Thymus (tissue), 11 donors: ENCODE measurements around the gene SLC12A4. TPM values are rescaled to one million over a fixed set of nuclear protein-coding genes. Genes with fewer than 3 reads are reported as not detected.

Experiments
- DNase-seq, 9 donors: peaks; one replicate each; pipeline ENCODE4 v3.0.0-alpha.2; 2013; ENCODE audit warnings: low spot score in 9 of 9, low read depth in 6 of 9, missing footprints in 1 of 9
- H3K27ac ChIP-seq, 2 donors: one replicate each; pipeline ENCODE4 v1.5.1; 2013; ENCODE audit warnings: control low read depth in 1 of 2, low read depth in 1 of 2, low read length in 1 of 2, mild to moderate bottlenecking in 1 of 2, moderate library complexity in 1 of 2
- H3K27me3 ChIP-seq, 2 donors: one replicate each; pipeline ENCODE4 v1.5.1; 2013; ENCODE audit warnings: low read length in 1 of 2; ENCODE audit not compliant: control insufficient read depth in 2 of 2, insufficient read depth in 1 of 2
- H3K36me3 ChIP-seq, 2 donors: one replicate each; pipeline ENCODE4 v1.5.1; 2013; ENCODE audit warnings: low read length in 1 of 2, mild to moderate bottlenecking in 1 of 2, moderate library complexity in 1 of 2; ENCODE audit not compliant: control insufficient read depth in 2 of 2, insufficient read depth in 2 of 2
- H3K4me1 ChIP-seq, 2 donors: one replicate each; pipeline ENCODE4 v1.5.1; 2013; ENCODE audit warnings: low read length in 2 of 2; ENCODE audit not compliant: control insufficient read depth in 2 of 2, insufficient read depth in 2 of 2
- H3K4me3 ChIP-seq, 2 donors: one replicate each; pipeline ENCODE4 v1.5.1; 2013; ENCODE audit warnings: low read length in 2 of 2, control low read depth in 1 of 2, mild to moderate bottlenecking in 1 of 2
- H3K9me3 ChIP-seq, 2 donors: one replicate each; pipeline ENCODE4 v1.5.1; 2013; ENCODE audit warnings: low read length in 1 of 2, mild to moderate bottlenecking in 1 of 2; ENCODE audit not compliant: control insufficient read depth in 2 of 2, insufficient read depth in 1 of 2
- WGBS: extraction: QIAGEN DNeasy Blood & Tissue Kit; methylation state at CpG from one replicate; pipeline ENCODE4 v1.1.7; 2013; 5-methylcytosine and 5-hydroxymethylcytosine counted together
- polyA plus RNA-seq: library from polyadenylated mRNA; stranded (reverse); fragments of 200-250 nt; gene quantifications from one replicate; pipeline ENCODE4 v1.2.3, GENCODE V29; 2013
- total RNA-seq: library from RNA; stranded (reverse); fragments of 120-200 nt; gene quantifications from one replicate; pipeline ENCODE4 v1.2.4, GENCODE V29; 2013
- donor health status: healthy.

SLC12A4 gene
- total and polyA plus RNA-seq, 2 donors, result 13.4 to 22.6 TPM

- H3K9me3 ChIP-seq, result no peaks in the 10 kb centered on the region
- no peak overlapping the region for H3K27ac ChIP-seq
- no peaks in the 10 kb centered on the region for H3K27me3 ChIP-seq
- DNase-seq, result no peak
- peaks cover 9 to 26% of the 10 kb centered on the region in 2 donors for H3K36me3 ChIP-seq
- H3K4me1 ChIP-seq, result no peaks in the 10 kb centered on the region
- no peak overlapping the region for H3K4me3 ChIP-seq
- 98% methylated on average over 4 of the region's 4 CpGs for WGBS
Observed at GRCh38 chr16:67902831-67903230, 65.6 kb downstream of the SLC12A4 start.

GRCh38 chr16:67901734-67902133, 66.7 kb downstream of the SLC12A4 start:
- Histone ChIP-seq H3K27ac (no peak overlapping the region), H3K4me1 (no peaks in the 10 kb centered on the region), H3K4me3 (no peak overlapping the region), H3K27me3 (no peaks in the 10 kb centered on the region), H3K9me3 (no peaks in the 10 kb centered on the region), H3K36me3 (peaks cover 11 to 30% of the 10 kb centered on the region in 2 donors)
- 98% methylated on average over 5 of the region's 5 CpGs for WGBS
- no peak for DNase-seq

- 95% methylated on average over 3 of the region's 3 CpGs for WGBS
- peaks cover 11 to 13% of the 10 kb centered on the region in 2 donors for H3K4me1 ChIP-seq
- no peak for DNase-seq
Observed at GRCh38 chr16:67897231-67897630, 71.2 kb downstream of the SLC12A4 start.

GRCh38 chr16:67893743-67894399, 74.6 kb downstream of the SLC12A4 start:
- DNase-seq, result no peak
- H3K27me3 ChIP-seq, result no peaks in the 10 kb centered on the region
- peaks cover 11 to 13% of the 10 kb centered on the region in 2 donors for H3K4me1 ChIP-seq
- 45% methylated on average over 14 of the region's 14 CpGs for WGBS
- H3K9me3 ChIP-seq, result no peaks in the 10 kb centered on the region
- peak overlapping the region; percentile 89 to 100 for H3K4me3 ChIP-seq
- peaks cover 2 to 5% of the 10 kb centered on the region in 2 donors for H3K36me3 ChIP-seq
- peak overlapping the region; percentile 59 to 91 for H3K27ac ChIP-seq

More at GRCh38 chr16:67897231-67897630, 71.2 kb downstream of the SLC12A4 start:
- Histone ChIP-seq H3K4me3 (no peak overlapping the region), H3K27ac (peak overlapping the region in 1 of 2 donors; percentile 15), H3K27me3 (no peaks in the 10 kb centered on the region), H3K36me3 (peaks cover 6 to 13% of the 10 kb centered on the region in 2 donors), H3K9me3 (no peaks in the 10 kb centered on the region)

Other genes starting within 250 kb of the SLC12A4 start
- 10.2 TPM for gene GFOD2, start 249.3 kb downstream of the SLC12A4 start, total RNA-seq
- 11.3 TPM for gene GFOD2, start 249.3 kb downstream of the SLC12A4 start, polyA plus RNA-seq
- gene RANBP10, start 162.1 kb downstream of the SLC12A4 start, total RNA-seq, result 3.7 TPM
- 10.7 TPM for gene RANBP10, start 162.1 kb downstream of the SLC12A4 start, polyA plus RNA-seq
- gene TSNAXIP1, start 161.7 kb downstream of the SLC12A4 start, total RNA-seq, result 0.76 TPM
- 2.0 TPM for gene TSNAXIP1, start 161.7 kb downstream of the SLC12A4 start, polyA plus RNA-seq
- 38.2 TPM for gene THAP11, start 126.3 kb downstream of the SLC12A4 start, total RNA-seq
- 25.7 TPM for gene THAP11, start 126.3 kb downstream of the SLC12A4 start, polyA plus RNA-seq
- gene NUTF2, start 121.7 kb downstream of the SLC12A4 start, total RNA-seq, result 50.7 TPM
- gene NUTF2, start 121.7 kb downstream of the SLC12A4 start, polyA plus RNA-seq, result 106 TPM
- 25.4 TPM for gene CENPT, start 120.9 kb downstream of the SLC12A4 start, total RNA-seq
- 101 TPM for gene CENPT, start 120.9 kb downstream of the SLC12A4 start, polyA plus RNA-seq
- 39.7 TPM for gene EDC4, start 95.6 kb downstream of the SLC12A4 start, total RNA-seq
- 45.0 TPM for gene EDC4, start 95.6 kb downstream of the SLC12A4 start, polyA plus RNA-seq
- 0.28 TPM for gene NRN1L, start 83.8 kb downstream of the SLC12A4 start, total RNA-seq
- gene NRN1L, start 83.8 kb downstream of the SLC12A4 start, polyA plus RNA-seq, result 5.6 TPM
- gene PSKH1, start 75.4 kb downstream of the SLC12A4 start, total RNA-seq, result 8.8 TPM
- 12.6 TPM for gene PSKH1, start 75.4 kb downstream of the SLC12A4 start, polyA plus RNA-seq
- 0.61 TPM for gene CTRL, start 36.8 kb downstream of the SLC12A4 start, total RNA-seq
- gene CTRL, start 36.8 kb downstream of the SLC12A4 start, polyA plus RNA-seq, result 6.4 TPM
- gene PSMB10, start 31.8 kb downstream of the SLC12A4 start, total RNA-seq, result 258 TPM
- gene PSMB10, start 31.8 kb downstream of the SLC12A4 start, polyA plus RNA-seq, result 109 TPM
- gene LCAT, start 24.5 kb downstream of the SLC12A4 start, total RNA-seq, result 4.4 TPM
- 51.9 TPM for gene LCAT, start 24.5 kb downstream of the SLC12A4 start, polyA plus RNA-seq
- gene DPEP3, start 11.9 kb upstream of the SLC12A4 start, total RNA-seq, result 0.14 TPM
- 0.23 TPM for gene DPEP3, start 11.9 kb upstream of the SLC12A4 start, polyA plus RNA-seq
- gene DPEP2, start 30.8 kb upstream of the SLC12A4 start, total RNA-seq, result 5.6 TPM
- gene DPEP2, start 30.8 kb upstream of the SLC12A4 start, polyA plus RNA-seq, result 19.0 TPM
- gene DPEP2NB, start 47.3 kb upstream of the SLC12A4 start, total RNA-seq, result not detected
- gene DPEP2NB, start 47.3 kb upstream of the SLC12A4 start, polyA plus RNA-seq, result 0.18 TPM
- 10.6 TPM for gene DDX28, start 54.6 kb upstream of the SLC12A4 start, total RNA-seq
- gene DDX28, start 54.6 kb upstream of the SLC12A4 start, polyA plus RNA-seq, result 11.9 TPM
- gene DUS2, start 54.6 kb upstream of the SLC12A4 start, total RNA-seq, result 11.1 TPM
- 12.2 TPM for gene DUS2, start 54.6 kb upstream of the SLC12A4 start, polyA plus RNA-seq
- gene NFATC3, start 116.7 kb upstream of the SLC12A4 start, total RNA-seq, result 149 TPM
- 37.4 TPM for gene NFATC3, start 116.7 kb upstream of the SLC12A4 start, polyA plus RNA-seq